Adrenal gland (tissue), 5 donors: ENCODE data around the gene CRAT.

ENCODE experiments used
- CTCF ChIP-seq, 6 experiments: fragments of 450-650 bp in 4 of 6; fragments of 200-600 bp in 2 of 6; sonication (generic) in 1 of 6; IDR thresholded peaks; 1 replicate in 5 of 6; 2 replicates in 1 of 6; pipeline versions ENCODE4 v1.5.1 to v1.8.0; 2016 to 2021; ENCODE audit warnings: antibody characterized with exemption in 6 of 6, mild to moderate bottlenecking in 2 of 6, moderate library complexity in 1 of 6
- POLR2A ChIP-seq, 2 donors: fragments of 450-650 bp; IDR thresholded peaks; one replicate each; pipeline ENCODE4 v1.6.1; 2017; ENCODE audit warnings: antibody characterized with exemption in 2 of 2, mild to moderate bottlenecking in 2 of 2, moderate library complexity in 1 of 2
- donor health status: DM: no; HTN: no; CAD: no.

DNA sequence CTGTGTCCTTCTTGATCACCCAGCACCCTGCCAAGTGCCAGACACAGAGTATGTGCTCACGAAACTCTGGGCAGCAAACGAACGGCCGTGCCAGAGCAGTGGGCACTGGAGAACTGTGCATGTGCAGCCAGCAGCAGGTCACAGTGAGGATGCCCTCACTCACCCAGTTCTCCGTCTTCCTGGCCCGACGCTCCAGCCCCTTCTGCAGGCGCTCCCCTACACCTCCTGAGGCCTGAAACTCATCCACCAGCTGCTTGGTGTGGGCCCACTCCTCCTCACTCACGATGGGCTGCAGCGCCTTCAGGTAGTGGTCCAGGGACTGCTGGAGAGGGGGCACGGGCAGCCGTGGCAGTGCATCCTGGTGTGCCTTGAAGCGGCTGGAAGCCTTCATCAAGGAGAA lies 2.9 kb downstream of the CRAT start:
- TF ChIP-seq CTCF (IDR thresholded peaks at IDR 0.05) (no peak), POLR2A (IDR thresholded peaks at IDR 0.05) (no peak)
